Activated gamma-delta T cell treated with Interleukin-2 at 50 U/mL for 16 hours (primary cell): ENCODE results near the gene TOLLIP.

Experiments
- DNase-seq: peaks from one replicate; pipeline ENCODE4 v3.0.0-alpha.2; 2020

Gene TOLLIP

DNA sequence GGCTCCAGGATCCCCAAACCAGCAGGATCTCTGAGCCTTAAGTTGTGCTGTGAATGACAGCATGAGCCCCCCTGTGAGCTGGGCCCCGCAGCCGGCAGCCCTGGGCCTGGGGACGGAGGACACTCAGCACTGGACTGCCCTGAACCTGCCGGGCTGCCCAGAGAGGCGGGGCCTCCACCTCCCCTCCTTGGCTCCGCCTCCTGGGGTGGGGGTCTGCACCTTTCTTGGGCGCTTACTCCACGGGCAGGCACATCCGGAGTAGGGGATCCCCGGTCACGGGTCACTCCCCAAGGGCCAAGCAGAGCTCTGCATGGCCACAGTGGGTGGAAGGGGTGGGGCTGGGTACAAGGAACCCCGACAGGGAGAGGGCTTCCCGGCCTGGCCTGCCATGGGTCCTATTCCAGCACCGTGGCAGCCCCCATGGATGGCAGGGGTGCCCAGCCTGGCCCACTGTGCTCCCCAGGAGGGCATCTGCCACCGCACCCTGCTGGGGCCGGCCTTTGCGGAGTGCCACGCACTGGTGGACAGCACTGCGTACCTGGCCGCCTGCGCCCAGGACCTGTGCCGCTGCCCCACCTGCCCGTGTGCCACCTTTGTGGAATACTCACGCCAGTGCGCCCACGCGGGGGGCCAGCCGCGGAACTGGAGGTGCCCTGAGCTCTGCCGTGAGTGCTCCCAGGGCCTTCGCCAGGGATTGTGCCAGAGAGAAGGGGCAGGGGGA is 81.2 kb downstream of the TOLLIP start:
- DNase-seq, result no peak

DNA sequence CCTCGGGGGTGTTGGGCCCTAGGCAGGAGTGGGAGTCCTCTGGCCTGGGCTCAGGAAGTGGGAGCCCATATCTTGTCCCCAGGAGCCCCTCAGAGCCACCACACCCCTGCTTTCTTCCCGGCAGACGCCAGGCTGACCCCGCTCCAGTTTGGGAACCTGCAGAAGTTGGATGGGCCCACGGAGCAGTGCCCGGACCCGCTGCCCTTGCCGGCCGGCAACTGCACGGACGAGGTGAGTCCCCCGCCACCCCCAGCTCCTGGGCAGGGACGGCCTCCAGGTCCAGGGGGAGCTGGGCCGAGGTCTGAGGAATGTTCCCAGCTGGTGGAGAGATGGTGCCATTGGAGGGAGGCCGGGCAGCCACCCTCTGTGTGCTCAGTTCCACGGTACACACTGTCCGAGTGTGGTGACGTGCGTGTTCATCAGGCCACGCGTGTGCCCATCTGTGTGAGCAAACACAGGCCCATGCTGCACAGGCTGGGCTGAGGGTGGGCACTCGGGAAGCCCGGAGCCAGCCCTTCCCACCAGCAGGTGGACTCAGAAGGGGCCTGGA is 81.8 kb downstream of the TOLLIP start:
- no peak for DNase-seq

DNA sequence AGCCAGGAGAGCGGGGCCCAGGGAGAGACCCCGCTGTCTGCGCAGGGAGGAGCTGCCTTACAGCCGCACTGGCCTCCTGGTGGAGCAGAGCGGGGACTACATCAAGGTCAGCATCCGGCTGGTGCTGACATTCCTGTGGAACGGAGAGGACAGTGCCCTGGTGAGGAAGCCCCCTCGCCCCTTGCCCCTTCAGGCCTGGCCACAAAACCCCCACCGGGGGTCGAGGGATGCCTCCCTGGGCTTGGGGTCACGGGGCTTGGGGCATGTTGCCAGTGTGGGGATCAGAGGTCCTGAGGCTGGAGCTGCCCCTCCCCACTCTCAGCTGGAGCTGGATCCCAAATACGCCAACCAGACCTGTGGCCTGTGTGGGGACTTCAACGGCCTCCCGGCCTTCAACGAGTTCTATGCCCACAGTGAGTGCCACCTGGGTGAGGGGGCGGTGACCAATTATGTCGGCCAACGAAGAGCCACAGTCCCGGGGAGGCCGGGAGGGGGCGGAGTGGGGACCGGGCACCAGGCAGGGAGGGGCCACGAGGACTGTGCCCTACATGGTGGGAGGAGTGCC is 82.4 kb downstream of the TOLLIP start:
- DNase-seq, result no peak

DNA sequence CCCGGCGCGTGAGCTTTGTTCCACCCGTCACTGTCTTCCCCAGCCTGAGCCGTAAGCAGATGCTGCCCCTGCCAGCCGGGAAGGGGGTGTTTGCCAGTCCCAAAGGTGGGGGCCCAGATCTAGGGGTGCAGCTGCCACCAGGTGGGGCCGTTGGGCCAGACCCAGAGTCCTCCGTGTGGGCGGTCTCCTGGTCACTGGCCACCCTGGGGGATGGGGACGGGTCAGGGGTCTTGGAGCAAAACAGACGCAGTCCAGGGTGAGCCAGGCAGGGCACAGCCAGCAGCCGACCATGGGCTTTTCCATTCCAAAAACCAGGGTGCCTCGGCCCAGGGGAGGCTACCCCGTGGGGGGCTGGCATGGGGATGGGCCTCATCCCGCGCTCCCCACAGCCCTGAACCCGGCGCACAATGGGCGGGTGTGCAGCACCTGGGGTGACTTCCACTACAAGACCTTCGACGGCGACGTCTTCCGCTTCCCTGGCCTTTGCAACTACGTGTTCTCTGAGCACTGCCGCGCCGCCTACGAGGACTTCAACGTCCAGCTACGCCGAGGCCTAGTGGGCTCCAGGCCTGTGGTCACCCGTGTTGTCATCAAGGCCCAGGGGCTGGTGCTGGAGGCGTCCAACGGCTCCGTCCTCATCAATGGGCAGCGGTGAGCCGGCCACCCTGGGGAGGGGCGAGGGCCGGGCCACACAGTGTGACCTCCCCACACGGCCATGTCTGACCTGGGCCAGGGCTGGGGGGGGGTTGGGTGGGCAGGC is 83.0 kb downstream of the TOLLIP start:
- DNase-seq, result no peak

DNA sequence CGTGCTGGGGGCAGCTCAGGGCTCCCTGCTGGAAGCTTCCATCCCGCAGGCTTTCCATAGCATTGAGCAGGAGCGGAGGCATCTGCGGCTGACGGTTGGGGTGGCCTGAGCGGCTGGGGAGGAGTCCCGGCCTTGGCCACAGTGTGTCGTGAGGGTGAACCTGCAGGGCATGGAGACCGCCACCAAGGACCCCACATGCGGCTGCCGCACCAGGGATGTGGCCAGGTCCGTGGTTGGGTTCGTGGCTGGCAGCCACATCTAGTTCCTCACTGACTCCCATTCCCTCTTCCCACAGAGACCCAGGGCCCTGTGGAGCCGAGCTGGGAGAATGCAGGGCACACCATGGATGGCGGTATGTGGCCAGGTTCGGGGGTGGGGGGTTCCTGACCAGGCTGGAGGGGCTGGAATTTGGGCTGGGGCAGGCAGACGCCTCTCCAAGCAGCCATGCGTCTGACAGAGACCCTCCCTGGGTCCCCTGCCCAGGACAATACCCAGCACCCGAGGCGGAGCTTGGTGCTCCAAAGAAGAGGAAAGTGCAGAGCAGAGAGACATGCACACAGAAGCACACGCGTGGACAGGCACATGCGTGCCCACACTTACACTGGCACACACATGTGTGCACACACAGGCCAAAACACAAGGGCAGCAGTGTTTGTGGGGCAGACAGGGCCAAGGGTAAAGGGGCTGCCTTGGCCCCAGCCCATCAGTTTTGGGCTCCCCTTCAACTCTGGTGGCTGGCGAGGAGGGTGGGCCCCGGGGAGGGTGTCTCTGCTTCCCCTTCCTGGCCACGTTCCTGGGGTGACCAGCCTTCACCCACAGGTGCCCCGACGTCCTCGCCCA is 83.8 kb downstream of the TOLLIP start:
- DNase-seq, result no peak

DNA sequence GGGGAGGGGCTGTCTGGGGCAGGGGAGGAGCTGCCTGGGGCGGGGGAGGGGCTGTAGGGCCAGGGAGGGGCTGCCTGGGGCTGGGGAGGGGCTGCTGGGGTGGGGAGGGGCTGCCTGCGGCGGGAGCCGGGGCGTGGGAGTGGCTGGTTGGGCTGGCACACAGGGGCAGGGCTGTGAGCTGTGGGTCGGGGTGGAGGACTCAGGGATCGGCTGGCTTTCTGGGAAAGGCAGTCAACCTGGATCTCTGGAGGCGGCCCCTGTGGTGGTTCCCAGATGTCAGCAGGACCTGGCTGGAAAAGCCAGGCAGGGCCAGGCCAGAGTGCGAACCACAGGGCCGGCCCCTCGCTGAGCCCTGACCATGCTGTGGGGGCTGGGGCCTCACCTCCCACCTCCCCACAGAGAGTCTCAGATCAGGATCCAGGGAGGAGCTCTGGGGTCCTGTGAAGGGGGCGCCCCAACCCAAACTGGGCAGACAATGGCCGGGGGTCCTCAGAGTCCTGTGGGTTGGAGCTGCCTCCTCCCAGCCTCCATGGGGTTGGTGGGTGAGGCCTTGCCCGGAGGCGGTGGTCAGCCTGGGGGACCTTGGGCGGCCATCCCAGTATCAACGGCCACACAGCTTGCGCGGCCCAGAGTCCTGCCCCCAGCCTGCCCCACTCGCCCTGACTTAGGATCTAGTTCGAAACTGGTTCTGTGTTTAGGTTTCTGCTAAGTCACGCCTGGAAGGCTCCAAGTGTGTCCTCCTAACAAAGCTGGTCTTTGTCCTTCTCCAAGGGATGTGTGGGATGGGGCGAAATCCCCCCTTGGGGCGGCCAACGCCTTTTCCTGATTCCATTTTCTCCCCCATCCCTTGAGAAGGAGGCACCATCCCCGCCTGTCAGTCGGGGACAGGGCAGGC is 84.7 kb downstream of the TOLLIP start:
- no peak for DNase-seq
